Measurements from ENCODE around the gene DNAL1.

DNA sequence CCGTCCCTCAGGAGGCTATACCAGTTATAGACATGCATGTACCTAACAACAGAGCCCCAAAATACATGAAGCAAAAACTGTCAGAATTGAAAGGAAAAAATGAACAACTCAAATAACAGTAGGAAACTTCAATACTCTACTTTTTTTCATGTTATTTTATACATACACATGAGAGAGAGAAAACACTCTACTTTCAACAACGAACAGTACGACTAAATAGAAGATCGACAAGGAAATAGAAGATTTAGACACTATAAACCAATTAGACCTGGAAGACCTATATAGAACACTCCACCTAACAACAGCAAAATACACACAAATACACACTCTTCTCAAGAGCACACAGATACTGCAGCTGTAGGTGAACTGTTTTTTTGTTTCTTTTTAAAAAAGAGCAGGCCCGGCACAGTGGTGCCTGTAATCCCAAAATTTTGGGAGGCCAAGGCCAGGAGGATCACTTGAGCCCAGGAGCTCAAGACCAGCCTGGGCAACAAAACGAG, 104.1 kb downstream of the DNAL1 start:
- no peak for TF ChIP-seq EZH2 (IDR thresholded peaks at IDR 0.05; ENCODE audit: borderline replicate concordance, low read length)
- TF ChIP-seq, protein P1, sequence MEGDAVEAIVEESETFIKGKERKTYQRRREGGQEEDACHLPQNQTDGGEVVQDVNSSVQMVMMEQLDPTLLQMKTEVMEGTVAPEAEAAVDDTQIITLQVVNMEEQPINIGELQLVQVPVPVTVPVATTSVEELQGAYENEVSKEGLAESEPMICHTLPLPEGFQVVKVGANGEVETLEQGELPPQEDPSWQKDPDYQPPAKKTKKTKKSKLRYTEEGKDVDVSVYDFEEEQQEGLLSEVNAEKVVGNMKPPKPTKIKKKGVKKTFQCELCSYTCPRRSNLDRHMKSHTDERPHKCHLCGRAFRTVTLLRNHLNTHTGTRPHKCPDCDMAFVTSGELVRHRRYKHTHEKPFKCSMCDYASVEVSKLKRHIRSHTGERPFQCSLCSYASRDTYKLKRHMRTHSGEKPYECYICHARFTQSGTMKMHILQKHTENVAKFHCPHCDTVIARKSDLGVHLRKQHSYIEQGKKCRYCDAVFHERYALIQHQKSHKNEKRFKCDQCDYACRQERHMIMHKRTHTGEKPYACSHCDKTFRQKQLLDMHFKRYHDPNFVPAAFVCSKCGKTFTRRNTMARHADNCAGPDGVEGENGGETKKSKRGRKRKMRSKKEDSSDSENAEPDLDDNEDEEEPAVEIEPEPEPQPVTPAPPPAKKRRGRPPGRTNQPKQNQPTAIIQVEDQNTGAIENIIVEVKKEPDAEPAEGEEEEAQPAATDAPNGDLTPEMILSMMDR (IDR thresholded peaks at IDR 0.05; ENCODE audit: low read length), result no peak
